Measurements from ENCODE around the gene NES.

The NES gene

DNA sequence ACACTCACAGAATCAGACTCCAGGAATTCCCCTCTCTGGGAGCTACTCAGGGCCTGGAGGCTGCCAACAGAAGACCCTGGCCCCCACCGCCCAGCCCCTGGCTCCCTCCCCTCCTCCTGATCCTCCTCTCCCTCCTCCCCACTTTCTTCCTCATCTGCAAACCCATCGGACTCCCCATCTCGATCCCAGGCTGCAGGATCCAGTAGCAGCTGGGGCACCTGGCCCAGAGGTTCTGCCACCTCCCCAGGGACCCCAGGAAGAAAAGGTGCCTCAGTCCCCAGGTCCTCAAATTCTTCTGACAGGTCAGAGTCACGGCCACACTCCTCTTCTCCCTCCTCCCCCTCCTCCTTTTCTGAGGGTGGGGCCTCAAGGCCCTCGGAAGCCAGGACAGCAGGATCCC is 7.4 kb downstream of the NES start:
- no peaks in the 10 kb centered on the region for H3K4me1 ChIP-seq (ENCODE audit: control insufficient read depth, insufficient read depth, low read length, poor library complexity, severe bottlenecking)
- no peaks in the 10 kb centered on the region for H3K36me3 ChIP-seq (ENCODE audit: control insufficient read depth, insufficient read depth, low read length)
- H3K9me3 ChIP-seq (ENCODE audit: control insufficient read depth, low read length): no peaks in the 10 kb centered on the region
- DNase-seq: no peak
- no peak overlapping the region for H3K27ac ChIP-seq (ENCODE audit: insufficient read depth, low read length, poor library complexity, severe bottlenecking)
- no peak overlapping the region for H3K4me3 ChIP-seq (ENCODE audit: insufficient read depth, low read depth, low read length, poor library complexity, severe bottlenecking)
- H3K27me3 ChIP-seq (replicated peaks; ENCODE audit: control insufficient read depth, insufficient read depth, low read length, poor library complexity, severe bottlenecking): peaks cover 6% of the 10 kb centered on the region

DNA sequence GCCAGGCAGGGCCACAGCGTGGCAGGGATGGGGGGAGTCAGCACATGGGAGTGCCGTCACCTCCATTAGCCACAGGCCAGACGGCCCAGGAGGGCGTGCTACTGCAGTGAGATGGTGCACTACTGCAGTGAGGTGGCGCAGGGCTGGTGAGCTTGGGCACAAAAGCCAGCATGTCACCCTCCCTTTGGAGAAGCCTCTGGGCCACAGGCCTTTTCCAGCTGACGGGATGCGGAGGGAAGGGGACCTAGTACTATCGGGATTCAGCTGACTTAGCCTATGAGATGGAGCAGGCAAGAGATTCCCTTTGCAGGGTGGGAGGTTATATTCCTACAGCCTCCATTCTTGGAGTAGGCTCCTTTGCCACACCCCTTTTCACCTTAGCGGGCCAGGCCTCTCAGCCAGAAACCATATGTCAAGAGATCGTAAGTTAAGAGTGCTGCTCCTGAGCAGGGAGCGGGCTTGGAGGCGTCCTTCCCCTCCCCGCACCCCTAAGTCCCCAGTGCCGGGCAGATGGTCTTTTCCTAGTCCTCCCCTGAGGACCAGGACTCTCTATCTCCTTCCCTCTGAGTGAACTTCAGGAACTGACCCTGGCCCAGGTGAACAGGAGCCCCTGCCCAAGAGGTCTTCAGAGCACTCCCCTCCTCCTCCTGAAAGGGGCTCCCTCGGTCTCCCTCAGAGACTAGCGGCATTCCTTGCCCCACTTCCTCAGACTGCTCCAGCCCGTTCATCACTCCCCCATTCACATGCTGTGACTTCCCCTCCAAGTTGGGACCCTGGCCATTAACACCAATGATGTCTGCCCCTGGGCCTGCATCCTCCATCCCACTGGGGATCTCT is 8.2 kb downstream of the NES start:
- Histone ChIP-seq H3K4me1 (ENCODE audit: control insufficient read depth, insufficient read depth, low read length, poor library complexity, severe bottlenecking) (peaks cover 5% of the 10 kb centered on the region), H3K36me3 (ENCODE audit: control insufficient read depth, insufficient read depth, low read length) (no peaks in the 10 kb centered on the region), H3K9me3 (ENCODE audit: control insufficient read depth, low read length) (no peaks in the 10 kb centered on the region), H3K27ac (ENCODE audit: insufficient read depth, low read length, poor library complexity, severe bottlenecking) (no peak overlapping the region), H3K4me3 (ENCODE audit: insufficient read depth, low read depth, low read length, poor library complexity, severe bottlenecking) (no peak overlapping the region), H3K27me3 (replicated peaks; ENCODE audit: control insufficient read depth, insufficient read depth, low read length, poor library complexity, severe bottlenecking) (peaks cover 3% of the 10 kb centered on the region)
- no peak for DNase-seq

DNA sequence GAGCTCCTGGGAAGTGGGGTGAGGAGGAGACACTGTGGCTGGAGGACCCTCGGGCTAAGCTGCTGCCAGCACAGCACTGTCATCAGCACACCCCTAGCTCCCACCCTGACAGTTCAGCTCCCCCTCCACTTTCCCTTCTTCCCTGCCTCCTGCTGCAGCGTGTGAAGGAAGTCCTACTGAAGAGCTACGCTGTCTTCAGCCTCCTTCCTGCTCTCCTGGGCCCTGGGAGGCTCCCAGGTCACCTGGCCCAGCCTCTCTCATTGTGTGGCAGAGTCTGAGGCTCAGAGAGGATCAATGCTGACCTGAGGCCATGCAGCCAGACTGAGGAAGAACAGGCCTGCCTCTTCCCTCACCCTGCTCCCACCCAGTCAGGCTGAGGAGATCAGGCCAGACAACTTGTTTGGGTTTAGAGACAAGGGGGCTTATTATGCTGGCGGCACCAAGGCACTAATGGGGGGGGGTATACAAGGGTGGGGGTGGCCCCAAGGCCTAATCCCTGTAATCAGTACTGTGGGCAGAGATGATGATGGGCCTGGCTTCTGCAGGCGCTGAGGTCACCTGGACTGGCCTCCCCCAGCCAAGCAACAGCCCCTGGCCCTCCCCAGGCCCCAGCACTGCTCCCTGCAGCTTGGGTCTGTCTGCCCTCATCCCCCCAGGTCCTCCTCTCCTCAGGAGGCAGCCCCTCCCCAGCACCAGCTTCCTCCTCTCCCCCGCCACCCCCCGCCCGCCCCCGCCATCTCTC is 9.1 kb downstream of the NES start:
- Histone ChIP-seq H3K27me3 (replicated peaks; ENCODE audit: control insufficient read depth, insufficient read depth, low read length, poor library complexity, severe bottlenecking) (peaks cover 3% of the 10 kb centered on the region), H3K36me3 (ENCODE audit: control insufficient read depth, insufficient read depth, low read length) (no peaks in the 10 kb centered on the region), H3K4me1 (ENCODE audit: control insufficient read depth, insufficient read depth, low read length, poor library complexity, severe bottlenecking) (peaks cover 5% of the 10 kb centered on the region), H3K9me3 (ENCODE audit: control insufficient read depth, low read length) (no peaks in the 10 kb centered on the region), H3K27ac (ENCODE audit: insufficient read depth, low read length, poor library complexity, severe bottlenecking) (no peak overlapping the region), H3K4me3 (ENCODE audit: insufficient read depth, low read depth, low read length, poor library complexity, severe bottlenecking) (no peak overlapping the region)
- no peak for DNase-seq

DNA sequence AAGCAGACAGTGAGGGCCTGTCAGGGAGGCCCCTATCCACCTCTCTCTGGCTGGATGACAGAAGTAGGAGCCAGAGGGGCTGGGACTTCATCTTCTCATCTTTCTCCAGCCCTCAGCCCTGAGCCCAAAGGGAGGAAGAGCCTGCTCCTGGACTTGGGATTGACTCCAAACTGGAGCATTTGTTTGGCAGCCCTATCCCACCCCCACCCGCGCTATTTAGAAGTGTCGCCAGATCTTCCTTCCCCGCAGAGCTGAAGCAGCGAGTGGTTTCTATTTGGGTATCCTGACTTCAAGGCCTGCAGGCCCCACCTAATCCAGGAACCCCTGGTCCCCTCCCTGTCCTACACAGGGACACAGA is 9.6 kb downstream of the NES start:
- Histone ChIP-seq H3K36me3 (ENCODE audit: control insufficient read depth, insufficient read depth, low read length) (no peaks in the 10 kb centered on the region), H3K4me3 (ENCODE audit: insufficient read depth, low read depth, low read length, poor library complexity, severe bottlenecking) (no peak overlapping the region), H3K9me3 (ENCODE audit: control insufficient read depth, low read length) (no peaks in the 10 kb centered on the region), H3K27me3 (replicated peaks; ENCODE audit: control insufficient read depth, insufficient read depth, low read length, poor library complexity, severe bottlenecking) (peaks cover 1% of the 10 kb centered on the region), H3K4me1 (ENCODE audit: control insufficient read depth, insufficient read depth, low read length, poor library complexity, severe bottlenecking) (peaks cover 5% of the 10 kb centered on the region), H3K27ac (ENCODE audit: insufficient read depth, low read length, poor library complexity, severe bottlenecking) (no peak overlapping the region)
- no peak for DNase-seq

DNA sequence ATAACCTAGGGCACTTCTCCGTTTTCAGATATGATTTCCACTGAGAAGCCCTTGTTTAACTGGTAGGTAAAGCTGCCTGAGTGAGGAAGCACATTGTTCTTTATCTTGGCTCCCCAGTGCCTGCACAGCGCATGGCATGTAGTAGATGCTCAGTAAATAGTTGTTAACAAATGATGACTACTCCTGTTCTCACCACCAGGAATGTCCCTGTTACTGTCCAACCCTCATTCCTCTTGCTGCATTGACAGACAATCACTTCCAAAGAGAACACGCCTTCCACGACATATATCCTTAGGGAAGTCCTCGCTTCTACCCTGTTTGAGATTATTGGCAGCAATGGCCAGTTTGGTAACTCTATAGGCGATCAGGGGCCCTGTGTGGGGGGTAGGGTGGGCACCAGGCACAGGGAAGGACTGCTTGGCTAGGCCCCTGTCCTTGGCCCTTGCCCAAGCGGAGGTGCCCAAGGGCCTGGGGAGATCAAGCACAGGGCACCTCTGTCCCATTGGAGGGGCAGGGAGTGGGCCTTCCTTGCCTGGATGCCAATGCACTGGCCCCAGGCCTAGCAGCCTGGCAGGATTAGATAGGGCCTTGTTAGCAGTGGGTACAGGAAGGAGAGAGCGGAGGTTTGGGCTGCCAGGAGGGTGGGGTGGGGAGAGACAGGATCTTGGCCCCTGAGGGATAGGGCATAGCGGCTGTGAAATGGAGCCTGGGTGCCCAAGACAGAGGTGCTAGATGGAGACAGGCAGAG is 10.2 kb downstream of the NES start:
- H3K36me3 ChIP-seq (ENCODE audit: control insufficient read depth, insufficient read depth, low read length): no peaks in the 10 kb centered on the region
- DNase-seq: no peak
- H3K27ac ChIP-seq (ENCODE audit: insufficient read depth, low read length, poor library complexity, severe bottlenecking): no peak overlapping the region
- no peak overlapping the region for H3K4me3 ChIP-seq (ENCODE audit: insufficient read depth, low read depth, low read length, poor library complexity, severe bottlenecking)
- H3K4me1 ChIP-seq (ENCODE audit: control insufficient read depth, insufficient read depth, low read length, poor library complexity, severe bottlenecking): peaks cover 6% of the 10 kb centered on the region
- H3K9me3 ChIP-seq (ENCODE audit: control insufficient read depth, low read length): no peaks in the 10 kb centered on the region
- H3K27me3 ChIP-seq (replicated peaks; ENCODE audit: control insufficient read depth, insufficient read depth, low read length, poor library complexity, severe bottlenecking): no peaks in the 10 kb centered on the region

- Histone ChIP-seq H3K36me3 (ENCODE audit: control insufficient read depth, insufficient read depth, low read length) (no peaks in the 10 kb centered on the region), H3K4me3 (ENCODE audit: insufficient read depth, low read depth, low read length, poor library complexity, severe bottlenecking) (no peak overlapping the region), H3K9me3 (ENCODE audit: control insufficient read depth, low read length) (no peaks in the 10 kb centered on the region), H3K27me3 (replicated peaks; ENCODE audit: control insufficient read depth, insufficient read depth, low read length, poor library complexity, severe bottlenecking) (no peaks in the 10 kb centered on the region), H3K27ac (ENCODE audit: insufficient read depth, low read length, poor library complexity, severe bottlenecking) (no peak overlapping the region), H3K4me1 (ENCODE audit: control insufficient read depth, insufficient read depth, low read length, poor library complexity, severe bottlenecking) (peaks cover 20% of the 10 kb centered on the region)
- no peak for DNase-seq
These were observed 11.7 kb downstream of the NES start for GRCh38 chr1:156665539-156665938.

DNA sequence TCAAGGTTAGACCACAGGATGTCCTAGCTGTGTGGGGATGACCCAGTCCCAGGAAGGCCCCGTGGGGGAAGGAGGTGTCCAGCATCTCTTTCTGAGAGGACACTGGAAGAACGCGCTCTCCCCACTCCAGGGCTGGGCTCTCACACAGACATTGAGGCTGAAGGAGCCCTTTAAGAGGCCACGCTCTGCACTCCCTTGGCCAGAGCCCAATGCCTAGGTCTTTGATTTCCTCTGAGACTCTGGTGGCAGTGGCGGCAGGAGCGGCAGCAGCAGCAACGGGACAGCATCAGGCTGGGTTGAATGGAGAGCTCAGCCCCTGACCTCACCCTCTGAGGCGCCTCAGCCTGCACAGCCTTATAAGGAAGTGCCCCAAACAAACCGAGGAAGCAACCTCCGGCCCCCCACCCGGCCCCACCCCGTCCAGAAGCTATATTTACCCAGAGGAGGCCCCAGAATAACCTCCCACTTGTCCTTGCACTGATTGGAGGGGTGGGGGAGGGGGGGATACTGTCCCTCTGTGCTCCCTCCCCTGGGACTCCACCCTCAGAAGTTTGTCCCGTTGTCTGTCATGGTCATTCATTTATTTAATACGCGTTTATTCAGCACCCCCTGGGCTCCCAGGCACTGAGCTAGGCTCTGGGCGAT is 12.3 kb downstream of the NES start:
- H3K4me1 ChIP-seq (ENCODE audit: control insufficient read depth, insufficient read depth, low read length, poor library complexity, severe bottlenecking): peaks cover 25% of the 10 kb centered on the region
- no peaks in the 10 kb centered on the region for H3K27me3 ChIP-seq (replicated peaks; ENCODE audit: control insufficient read depth, insufficient read depth, low read length, poor library complexity, severe bottlenecking)
- no peak overlapping the region for H3K27ac ChIP-seq (ENCODE audit: insufficient read depth, low read length, poor library complexity, severe bottlenecking)
- H3K9me3 ChIP-seq (ENCODE audit: control insufficient read depth, low read length): no peaks in the 10 kb centered on the region
- H3K4me3 ChIP-seq (ENCODE audit: insufficient read depth, low read depth, low read length, poor library complexity, severe bottlenecking): no peak overlapping the region
- no peak for DNase-seq
- H3K36me3 ChIP-seq (ENCODE audit: control insufficient read depth, insufficient read depth, low read length): no peaks in the 10 kb centered on the region

DNA sequence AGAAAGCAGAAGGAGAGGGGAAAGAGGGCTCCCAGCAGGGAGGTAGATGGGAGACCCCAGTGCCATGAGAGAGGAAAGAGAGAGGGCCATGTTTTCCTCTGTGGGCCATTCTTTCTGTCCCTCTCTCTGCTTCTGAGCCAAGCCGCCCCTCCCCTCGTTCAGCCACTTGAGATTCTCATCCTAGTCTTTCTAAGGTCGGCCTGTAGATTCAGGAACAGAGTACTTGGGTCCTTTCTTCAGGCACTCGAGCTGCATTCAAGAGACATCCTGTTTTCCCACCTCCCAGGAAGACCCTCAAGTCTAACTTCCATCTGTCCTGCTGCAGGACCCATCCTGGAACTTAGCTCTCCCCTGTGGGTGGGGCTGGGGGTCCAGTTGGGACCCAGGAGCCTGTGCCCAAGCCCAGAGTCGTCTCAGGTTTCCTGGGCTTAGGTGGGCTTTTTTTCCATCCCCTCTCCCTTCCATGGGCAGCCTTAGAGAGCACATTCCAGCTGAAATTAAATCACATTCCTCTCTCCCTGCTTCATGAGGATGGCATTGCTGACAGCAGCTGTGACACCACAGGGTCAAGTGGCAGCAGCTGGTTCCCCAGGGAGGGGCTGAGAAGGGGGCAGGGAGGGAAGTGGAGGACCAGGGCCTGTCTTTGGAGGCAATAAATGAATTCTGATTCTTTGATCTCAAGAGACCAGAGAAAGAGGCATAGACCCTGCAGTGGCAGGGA is 13.0 kb downstream of the NES start:
- no peaks in the 10 kb centered on the region for H3K9me3 ChIP-seq (ENCODE audit: control insufficient read depth, low read length)
- H3K36me3 ChIP-seq (ENCODE audit: control insufficient read depth, insufficient read depth, low read length): no peaks in the 10 kb centered on the region
- DNase-seq: no peak
- H3K4me3 ChIP-seq (ENCODE audit: insufficient read depth, low read depth, low read length, poor library complexity, severe bottlenecking): no peak overlapping the region
- no peaks in the 10 kb centered on the region for H3K27me3 ChIP-seq (replicated peaks; ENCODE audit: control insufficient read depth, insufficient read depth, low read length, poor library complexity, severe bottlenecking)
- H3K27ac ChIP-seq (ENCODE audit: insufficient read depth, low read length, poor library complexity, severe bottlenecking): no peak overlapping the region
- H3K4me1 ChIP-seq (ENCODE audit: control insufficient read depth, insufficient read depth, low read length, poor library complexity, severe bottlenecking): peaks cover 32% of the 10 kb centered on the region

DNA sequence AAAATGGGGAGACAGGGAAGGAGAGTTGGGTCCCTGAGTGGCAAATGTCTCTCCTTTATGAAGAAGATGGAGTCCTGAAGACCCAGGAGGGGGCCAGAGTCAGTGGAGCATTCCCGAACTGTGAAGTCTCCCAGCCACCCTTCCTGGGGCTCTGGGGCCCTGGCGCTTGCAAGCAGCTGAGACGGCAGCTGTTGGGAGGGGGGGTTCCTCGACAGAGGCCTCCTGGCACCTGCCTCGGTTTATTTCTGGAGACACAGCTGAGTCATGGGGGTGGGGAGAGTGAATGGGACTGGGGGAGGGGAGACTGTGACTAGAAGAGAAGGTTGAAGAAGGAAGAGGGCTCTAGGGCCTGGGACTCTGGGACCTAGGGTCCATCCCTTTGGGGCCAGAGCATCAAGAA is 14.0 kb downstream of the NES start:
- Histone ChIP-seq H3K36me3 (ENCODE audit: control insufficient read depth, insufficient read depth, low read length) (no peaks in the 10 kb centered on the region), H3K4me3 (ENCODE audit: insufficient read depth, low read depth, low read length, poor library complexity, severe bottlenecking) (no peak overlapping the region), H3K4me1 (ENCODE audit: control insufficient read depth, insufficient read depth, low read length, poor library complexity, severe bottlenecking) (peaks cover 35% of the 10 kb centered on the region), H3K27me3 (replicated peaks; ENCODE audit: control insufficient read depth, insufficient read depth, low read length, poor library complexity, severe bottlenecking) (no peaks in the 10 kb centered on the region), H3K9me3 (ENCODE audit: control insufficient read depth, low read length) (no peaks in the 10 kb centered on the region), H3K27ac (ENCODE audit: insufficient read depth, low read length, poor library complexity, severe bottlenecking) (no peak overlapping the region)
- no peak for DNase-seq
